GM18909 (cell line): ENCODE measurements around the gene NR3C2.

Experiments
- ATAC-seq: cut with Tn5 transposase; IDR thresholded peaks from one replicate; pipeline ENCODE4 v1.9.1; 2021; ENCODE audit warnings: mild to moderate bottlenecking; ENCODE audit not compliant: unreplicated experiment, poor library complexity

NR3C2 gene

GRCh38 chr4:148270630-148271029, 171.6 kb downstream of the NR3C2 start:
- ATAC-seq: no peak

GRCh38 chr4:148268835-148269234, 173.4 kb downstream of the NR3C2 start:
- no peak for ATAC-seq

GRCh38 chr4:148266921-148267320, 175.3 kb downstream of the NR3C2 start:
- no peak for ATAC-seq

- ATAC-seq: no peak
These were observed 176.0 kb downstream of the NR3C2 start for GRCh38 chr4:148266240-148266639.

GRCh38 chr4:148265627-148266026, 176.6 kb downstream of the NR3C2 start:
- ATAC-seq: no peak

GRCh38 chr4:148263802-148264201, 178.4 kb downstream of the NR3C2 start:
- ATAC-seq: no peak

- no peak for ATAC-seq
These were observed 179.1 kb downstream of the NR3C2 start for GRCh38 chr4:148263127-148263526.

GRCh38 chr4:148261848-148262247, 180.4 kb downstream of the NR3C2 start:
- ATAC-seq: no peak

- no peak for ATAC-seq
These were observed 182.4 kb downstream of the NR3C2 start for GRCh38 chr4:148259841-148260240.

- no peak for ATAC-seq
These were observed 183.7 kb downstream of the NR3C2 start for GRCh38 chr4:148258535-148258934.

- no peak for ATAC-seq
These were observed 186.9 kb downstream of the NR3C2 start for GRCh38 chr4:148255344-148255720.

GRCh38 chr4:148254621-148255343, 187.4 kb downstream of the NR3C2 start:
- no peak for ATAC-seq

- ATAC-seq: no peak
These were observed 188.4 kb downstream of the NR3C2 start for GRCh38 chr4:148253768-148254167.

- ATAC-seq: no peak
These were observed 193.4 kb downstream of the NR3C2 start for GRCh38 chr4:148248824-148249223.

- ATAC-seq: no peak
These were observed 197.2 kb downstream of the NR3C2 start for GRCh38 chr4:148245015-148245414.

- no peak for ATAC-seq
These were observed 198.4 kb downstream of the NR3C2 start for GRCh38 chr4:148243837-148244236.

- ATAC-seq: no peak
These were observed 202.0 kb downstream of the NR3C2 start for GRCh38 chr4:148240241-148240640.

- no peak for ATAC-seq
These were observed 202.7 kb downstream of the NR3C2 start for GRCh38 chr4:148239494-148239985.

GRCh38 chr4:148238811-148239493, 203.3 kb downstream of the NR3C2 start:
- no peak for ATAC-seq

- ATAC-seq: no peak
These were observed 204.1 kb downstream of the NR3C2 start for GRCh38 chr4:148238086-148238485.

GRCh38 chr4:148235809-148236208, 206.4 kb downstream of the NR3C2 start:
- ATAC-seq: no peak

- ATAC-seq: no peak
These were observed 212.4 kb downstream of the NR3C2 start for GRCh38 chr4:148229798-148230197.
